ENCODE results near the gene LYPLAL1.

GRCh38 chr1:219185486-219186117 is 11.9 kb downstream of the LYPLAL1 start:
- no peak for TF ChIP-seq ADNP (CRISPR knock-in tag; IDR thresholded peaks at IDR 0.05)
- TF ChIP-seq RAD51 (IDR thresholded peaks at IDR 0.05; ENCODE audit: borderline replicate concordance) = no peak
- TF ChIP-seq EZH2 (conservative IDR thresholded peaks at IDR 0.05; ENCODE audit: low read depth, low read length) = no peak
- no peak for TF ChIP-seq THAP7 (CRISPR knock-in tag; IDR thresholded peaks at IDR 0.05)
